ENCODE data around the gene FAXDC2.

FAXDC2 gene

DNA sequence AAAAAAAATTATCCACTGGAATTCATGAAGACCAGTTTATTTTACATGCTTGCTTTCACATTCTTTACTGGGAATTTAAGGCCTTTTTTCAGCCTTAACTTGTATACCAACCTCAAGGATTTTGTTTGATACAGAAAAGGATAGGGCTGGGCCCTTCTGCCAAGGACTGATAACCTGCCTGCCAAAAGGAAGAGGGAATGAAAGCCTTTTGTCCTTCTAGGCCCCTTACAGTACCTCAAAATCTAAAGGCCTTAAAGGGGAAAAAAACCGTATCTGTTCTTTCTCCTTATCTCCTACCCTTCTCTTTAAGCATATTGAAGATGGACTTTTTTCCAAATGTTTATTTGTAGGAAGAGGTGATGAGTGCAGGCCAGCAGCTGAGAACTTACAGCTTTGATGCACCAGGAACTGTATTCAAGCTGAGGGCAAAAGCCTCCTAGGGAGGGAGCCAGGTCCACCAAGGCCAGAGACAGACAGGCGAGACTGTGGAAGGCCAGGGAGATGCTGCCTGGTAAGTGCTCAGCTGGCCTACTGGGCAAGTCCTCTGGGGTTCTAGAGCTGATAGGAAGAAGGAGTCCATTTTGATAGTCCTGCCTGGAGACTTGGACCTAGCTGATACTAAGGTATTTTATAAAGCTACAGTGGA, 31.8 kb downstream of the FAXDC2 start:
- TF ChIP-seq, protein P1, sequence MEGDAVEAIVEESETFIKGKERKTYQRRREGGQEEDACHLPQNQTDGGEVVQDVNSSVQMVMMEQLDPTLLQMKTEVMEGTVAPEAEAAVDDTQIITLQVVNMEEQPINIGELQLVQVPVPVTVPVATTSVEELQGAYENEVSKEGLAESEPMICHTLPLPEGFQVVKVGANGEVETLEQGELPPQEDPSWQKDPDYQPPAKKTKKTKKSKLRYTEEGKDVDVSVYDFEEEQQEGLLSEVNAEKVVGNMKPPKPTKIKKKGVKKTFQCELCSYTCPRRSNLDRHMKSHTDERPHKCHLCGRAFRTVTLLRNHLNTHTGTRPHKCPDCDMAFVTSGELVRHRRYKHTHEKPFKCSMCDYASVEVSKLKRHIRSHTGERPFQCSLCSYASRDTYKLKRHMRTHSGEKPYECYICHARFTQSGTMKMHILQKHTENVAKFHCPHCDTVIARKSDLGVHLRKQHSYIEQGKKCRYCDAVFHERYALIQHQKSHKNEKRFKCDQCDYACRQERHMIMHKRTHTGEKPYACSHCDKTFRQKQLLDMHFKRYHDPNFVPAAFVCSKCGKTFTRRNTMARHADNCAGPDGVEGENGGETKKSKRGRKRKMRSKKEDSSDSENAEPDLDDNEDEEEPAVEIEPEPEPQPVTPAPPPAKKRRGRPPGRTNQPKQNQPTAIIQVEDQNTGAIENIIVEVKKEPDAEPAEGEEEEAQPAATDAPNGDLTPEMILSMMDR (IDR thresholded peaks at IDR 0.05; ENCODE audit: insufficient read depth, missing control alignments) = no peak
- DNase-seq (ENCODE audit: insufficient read length, low spot score) (no peak), FAIRE-seq (no peak)

GRCh38 chr5:154817815-154818214, 32.6 kb downstream of the FAXDC2 start:
- DNase-seq (ENCODE audit: insufficient read length, low spot score) = no peak
- FAIRE-seq = no peak
- TF ChIP-seq, protein P1 (IDR thresholded peaks at IDR 0.05; ENCODE audit: insufficient read depth, missing control alignments) = no peak

GRCh38 chr5:154816891-154817492, 33.4 kb downstream of the FAXDC2 start:
- DNase-seq (ENCODE audit: insufficient read length, low spot score) (no peak), FAIRE-seq (no peak)
- TF ChIP-seq, protein P1 (IDR thresholded peaks at IDR 0.05; ENCODE audit: insufficient read depth, missing control alignments) = no peak

- TF ChIP-seq, protein P1 (IDR thresholded peaks at IDR 0.05; ENCODE audit: insufficient read depth, missing control alignments) = no peak
- no peak for FAIRE-seq
These were observed 34.6 kb downstream of the FAXDC2 start for GRCh38 chr5:154815684-154816247.

DNA sequence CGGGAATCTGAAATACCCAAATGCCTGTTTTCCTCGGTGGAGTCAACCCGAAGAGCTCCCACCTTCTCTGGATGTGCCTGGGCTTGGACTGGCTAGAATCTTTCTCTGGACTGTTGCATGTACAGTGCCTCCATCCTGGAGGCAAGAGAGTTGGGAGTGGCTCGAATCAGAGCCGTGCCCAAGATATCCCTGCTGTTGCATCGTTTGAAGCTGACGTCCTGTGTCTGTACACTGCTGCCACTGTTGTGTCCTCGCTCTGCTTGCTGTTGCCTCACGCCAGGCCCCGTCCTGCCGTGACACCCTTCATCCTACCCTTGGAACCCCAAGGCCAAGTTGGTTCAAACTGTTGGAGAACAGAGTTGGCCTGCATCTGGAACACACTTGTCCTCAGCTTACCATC, 35.4 kb downstream of the FAXDC2 start:
- FAIRE-seq (no peak), DNase-seq (ENCODE audit: insufficient read length, low spot score) (no peak)
- TF ChIP-seq, protein P1 (IDR thresholded peaks at IDR 0.05; ENCODE audit: insufficient read depth, missing control alignments) = no peak

More at GRCh38 chr5:154815684-154816247, 34.6 kb downstream of the FAXDC2 start:
- no peak for DNase-seq (ENCODE audit: insufficient read length, low spot score)

DNA sequence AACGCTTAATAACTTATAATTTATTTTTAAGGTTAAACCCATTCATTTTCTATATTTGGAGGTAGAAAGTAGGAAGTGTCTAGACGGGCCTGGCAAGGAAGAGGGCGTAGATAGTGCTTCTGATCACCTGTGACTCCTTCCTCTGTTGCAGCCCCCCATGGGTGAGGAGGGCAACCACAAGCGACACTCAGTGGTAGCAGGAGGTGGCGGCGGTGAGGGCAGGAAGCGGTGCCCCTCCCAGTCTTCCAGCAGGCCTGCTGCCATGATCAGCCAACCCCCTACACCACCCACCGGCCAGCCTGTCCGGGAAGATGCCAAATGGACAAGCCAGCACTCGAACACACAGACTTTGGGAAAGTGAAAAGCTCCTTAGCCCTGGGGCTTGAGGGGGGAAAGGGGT, 36.7 kb downstream of the FAXDC2 start:
- FAIRE-seq (no peak), DNase-seq (ENCODE audit: insufficient read length, low spot score) (no peak)
- TF ChIP-seq, protein P1 (IDR thresholded peaks at IDR 0.05; ENCODE audit: insufficient read depth, missing control alignments) = no peak

- FAIRE-seq (no peak), DNase-seq (ENCODE audit: insufficient read length, low spot score) (no peak)
- TF ChIP-seq, protein P1 (IDR thresholded peaks at IDR 0.05; ENCODE audit: insufficient read depth, missing control alignments) = no peak
These were observed 37.2 kb downstream of the FAXDC2 start for GRCh38 chr5:154813158-154813557.

All from D721Med (cell line).